Stimulated activated CD8-positive, alpha-beta memory T cell treated with anti-CD3 and anti-CD28 coated beads, Interleukin-15, amount 100 ng/mL, for 1 hour (primary cell): ENCODE data around the gene CKAP5.

ENCODE experiments used
- DNase-seq: peaks from one replicate; pipeline ENCODE4 v3.0.0-alpha.2; 2020; ENCODE audit warnings: low read depth

Gene CKAP5

DNA sequence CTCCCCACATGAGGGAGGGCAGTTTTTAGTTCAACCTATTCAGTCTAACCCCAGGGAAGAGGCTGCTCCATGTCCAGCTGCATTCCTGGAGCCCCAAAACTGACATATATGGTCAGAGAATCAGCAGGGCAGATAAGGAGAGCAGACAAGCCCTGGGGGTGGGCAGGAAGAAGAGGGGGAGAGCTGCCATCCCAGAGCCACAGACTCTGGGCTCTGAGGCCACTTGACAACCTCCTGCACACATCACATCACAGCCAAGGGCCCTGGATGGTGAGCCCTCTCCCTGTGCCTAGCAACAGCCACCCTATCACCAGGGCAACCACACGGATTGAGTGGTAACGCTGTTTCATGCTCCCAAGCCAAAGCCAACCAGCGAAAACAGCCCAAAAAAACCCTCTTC lies 148.8 kb downstream of the CKAP5 start:
- DNase-seq = no peak

DNA sequence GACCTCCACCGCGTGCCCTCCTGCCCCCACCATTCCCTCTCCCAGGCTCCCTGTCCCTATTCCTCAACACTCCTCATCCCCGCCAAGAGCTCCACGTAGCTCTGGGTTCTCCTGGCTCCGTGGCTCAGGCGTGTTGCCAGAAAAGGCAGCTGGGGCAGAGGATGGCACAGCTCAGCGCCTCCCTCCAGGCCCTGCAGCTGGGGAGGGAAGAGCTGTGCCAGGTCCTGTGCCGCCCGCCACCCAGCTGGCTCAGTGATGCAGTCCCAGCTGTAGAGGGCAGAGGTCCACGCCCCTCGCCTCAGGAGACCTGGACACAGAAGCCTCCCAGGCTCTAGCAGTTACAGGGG lies 149.9 kb downstream of the CKAP5 start:
- DNase-seq = no peak

DNA sequence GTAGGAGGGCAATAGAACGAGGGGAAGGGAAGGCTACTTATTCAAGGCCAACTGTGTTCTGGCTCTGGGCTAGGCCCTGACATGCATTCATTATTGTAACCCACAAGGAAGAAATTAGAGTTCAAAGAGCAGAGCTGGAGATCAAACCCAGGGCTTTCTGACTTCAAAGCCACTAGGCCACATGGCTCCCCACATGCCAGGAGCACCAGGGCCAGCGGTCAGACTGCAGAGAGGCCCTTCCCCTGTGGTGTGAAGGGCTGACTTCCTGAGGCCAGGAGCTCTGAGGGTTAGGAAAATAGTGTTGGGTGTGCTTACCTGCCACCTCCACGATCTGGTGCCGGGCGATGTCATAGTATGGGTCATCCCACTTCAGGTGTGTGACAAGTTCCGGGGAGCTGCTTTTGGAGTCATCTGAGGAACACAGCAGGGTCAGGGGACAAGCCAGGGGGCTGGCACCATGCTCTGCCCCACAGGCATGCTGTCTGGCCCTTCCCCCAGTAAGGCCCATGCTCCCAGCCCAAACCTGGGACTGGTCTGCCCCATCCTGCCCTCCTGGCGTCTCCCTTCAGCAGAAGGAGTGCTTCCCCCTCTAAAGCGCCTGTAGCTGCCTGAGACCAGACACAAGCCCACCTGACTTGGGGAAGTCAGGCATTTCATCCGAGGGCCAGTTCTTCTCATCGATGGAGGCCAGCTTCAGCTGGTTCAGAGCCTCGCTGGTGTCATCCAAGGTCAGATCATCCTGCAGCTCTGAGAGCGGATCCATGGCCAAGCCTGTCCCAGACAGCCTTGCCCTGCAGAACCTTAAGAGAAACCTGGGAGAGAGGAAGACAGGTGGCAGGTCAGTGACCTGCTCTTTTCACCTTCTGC lies 150.5 kb downstream of the CKAP5 start:
- DNase-seq = no peak

DNA sequence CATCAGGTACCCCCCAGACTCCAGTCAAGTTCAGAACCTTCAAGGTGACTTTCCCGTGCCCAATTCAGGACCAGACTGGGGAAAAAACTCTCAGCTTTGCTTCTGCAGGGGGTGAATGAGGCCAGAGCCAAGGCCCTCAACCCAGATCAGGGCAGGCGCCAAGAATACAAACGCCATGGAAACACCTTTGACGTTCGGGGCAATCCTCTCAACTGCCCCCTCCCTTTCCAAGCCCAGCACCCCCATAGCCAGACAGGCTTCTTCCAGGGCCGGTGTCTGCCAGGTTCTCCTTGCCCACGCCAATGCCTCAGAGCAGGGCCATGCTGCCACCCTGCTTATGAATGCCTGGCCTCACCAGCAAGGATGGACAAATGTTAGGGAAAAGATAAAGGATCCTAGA lies 151.5 kb downstream of the CKAP5 start:
- no peak for DNase-seq

DNA sequence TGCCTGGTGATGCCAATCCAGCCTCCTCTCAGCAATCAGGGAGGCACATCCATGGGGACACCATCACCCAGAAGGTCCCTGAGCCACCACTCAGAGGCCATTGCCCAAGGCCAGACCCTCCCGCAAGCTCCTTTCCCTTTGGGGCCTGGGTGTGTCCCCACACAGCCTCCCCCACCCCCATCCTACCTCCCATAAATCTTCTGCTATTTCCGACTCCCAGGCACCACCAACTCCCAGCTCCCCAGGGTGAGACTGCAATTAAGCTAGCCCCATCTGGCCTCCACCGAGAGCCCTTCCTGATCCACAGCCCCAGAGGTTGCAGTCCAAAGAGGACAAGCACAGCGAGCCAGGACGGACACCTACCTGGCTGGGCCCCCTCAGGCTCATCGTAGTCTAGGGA lies 152.0 kb downstream of the CKAP5 start:
- no peak for DNase-seq

DNA sequence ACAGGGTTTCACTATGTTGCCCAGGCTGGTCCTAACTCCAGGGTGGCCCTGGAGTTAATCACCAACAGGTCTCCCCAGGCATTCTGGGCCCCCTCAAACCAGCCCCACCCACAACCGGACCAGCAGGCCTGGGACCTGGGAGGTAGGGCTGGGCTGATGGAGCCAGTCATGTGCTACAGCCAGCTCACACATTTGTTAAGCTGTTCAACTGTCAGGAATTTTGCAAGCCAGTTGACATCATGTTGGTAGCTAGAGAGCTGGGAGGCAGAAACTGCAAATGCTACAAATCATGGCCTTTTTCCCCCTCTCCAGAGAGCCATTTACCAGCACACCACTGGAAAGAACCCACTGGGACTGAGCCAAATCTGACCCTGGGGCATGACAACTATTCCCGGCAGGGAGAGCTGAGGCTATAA lies 152.5 kb downstream of the CKAP5 start:
- DNase-seq = no peak
